Measurements from ENCODE around the gene RSPH10B.
"Not testable (repeated sequence)": the region's sequence is repeated elsewhere in the genome, so short reads cannot be mapped to it uniquely, and the experiment has no call there.

The RSPH10B gene

GRCh38 chr7:5970347-5970911 is at the start of gene RSPH10B:
Gene RSPH10B (minus strand): TSS chr7:5970689. CDS start chr7:5967116, 3,573 bp downstream.
- DNase-seq: not testable (repeated sequence)

- DNase-seq: no peak
Measured at GRCh38 chr7:6016653-6016966, 46.1 kb upstream of the RSPH10B start.

DNA sequence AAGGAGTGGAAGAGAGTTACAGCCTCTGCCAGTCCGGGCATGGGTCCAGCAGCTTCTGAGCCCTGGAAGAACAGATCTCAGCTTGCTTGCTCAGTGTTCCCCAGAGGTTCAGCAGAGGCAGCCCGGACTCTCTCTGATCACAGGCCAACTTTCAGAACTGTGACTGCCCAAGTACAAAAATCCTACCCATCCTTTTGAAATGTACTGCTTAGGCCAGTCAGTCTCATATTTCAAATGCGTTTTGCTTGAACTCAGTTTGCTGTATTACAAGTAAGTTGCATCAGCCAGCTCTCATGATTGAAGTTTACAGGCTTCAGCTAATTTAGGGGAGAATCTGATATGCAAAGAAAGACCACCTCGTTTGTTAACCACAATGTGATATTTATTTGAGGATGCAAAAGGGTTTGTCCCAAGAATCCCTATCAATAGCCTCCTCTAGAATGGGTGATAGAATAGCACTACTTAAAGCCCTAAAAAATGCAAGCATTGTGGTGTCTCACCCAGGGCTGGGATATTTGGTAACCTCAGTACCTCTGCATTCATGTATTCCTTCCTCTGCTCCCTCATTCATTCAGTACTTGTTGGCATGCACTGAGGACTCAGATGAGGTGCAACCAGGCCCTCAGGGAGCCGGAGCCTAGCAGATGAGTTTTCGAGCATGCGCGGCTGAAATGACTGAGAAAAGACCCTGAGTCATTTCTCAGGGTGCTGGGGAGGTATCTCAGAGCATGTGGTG is 45.6 kb upstream of the RSPH10B start:
- DNase-seq: peak; percentile 35

DNA sequence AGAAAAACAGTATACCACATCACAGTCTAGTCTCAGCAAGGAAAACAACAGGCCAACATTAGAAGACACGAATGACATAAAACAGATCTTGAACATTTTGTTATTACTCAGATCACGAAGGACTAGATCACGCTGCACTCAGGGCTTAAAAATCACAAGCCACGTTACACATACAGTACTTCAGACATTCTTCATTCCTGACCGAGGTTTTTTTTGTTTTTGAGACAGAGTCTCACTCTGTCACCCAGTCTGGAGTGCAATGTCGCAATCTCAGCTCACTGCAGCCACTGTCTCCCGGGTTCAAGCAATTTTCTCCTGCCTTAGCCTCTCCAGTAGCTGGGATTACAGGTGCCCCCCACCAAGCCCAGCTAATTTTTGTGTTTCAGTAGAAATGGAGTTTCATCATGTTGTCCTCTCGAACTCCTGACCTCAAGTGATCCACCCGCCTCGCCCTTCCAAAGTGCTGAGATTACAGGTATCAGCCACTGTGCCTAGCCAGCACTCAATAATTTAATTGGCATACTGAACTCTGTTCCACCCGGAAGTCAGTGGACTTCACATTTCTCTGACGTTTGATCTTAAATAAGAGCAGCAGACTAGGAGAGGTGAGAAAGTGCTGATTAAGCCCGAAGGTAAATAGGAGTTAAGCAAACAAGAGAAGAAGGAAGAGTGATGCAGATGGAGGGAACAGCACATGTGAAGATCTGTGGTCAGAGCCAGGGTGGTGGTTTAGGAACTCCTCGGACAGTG is 42.0 kb upstream of the RSPH10B start:
- DNase-seq: no peak

GRCh38 chr7:6011541-6011940 is 41.1 kb upstream of the RSPH10B start:
- DNase-seq: no peak

DNA sequence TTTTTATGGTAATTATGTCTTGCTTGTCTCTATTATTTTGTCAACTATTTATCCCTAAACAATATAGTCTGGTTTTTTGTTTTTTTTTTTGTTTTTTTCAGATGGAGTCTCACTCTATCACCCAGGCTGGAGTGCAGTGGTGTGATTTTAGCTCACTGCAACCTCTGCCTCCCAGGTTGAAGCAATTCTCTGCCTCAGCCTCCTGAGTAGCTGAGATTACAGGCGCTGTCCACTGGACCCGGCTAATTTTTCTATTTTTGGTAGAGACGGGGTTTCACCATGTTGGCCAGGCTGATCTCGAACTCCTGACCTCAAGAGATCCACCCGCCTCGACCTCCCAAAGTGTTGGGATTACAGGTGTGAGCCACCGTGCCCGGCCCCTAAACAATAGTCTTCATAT is 39.9 kb upstream of the RSPH10B start:
- DNase-seq: not testable (repeated sequence)

DNA sequence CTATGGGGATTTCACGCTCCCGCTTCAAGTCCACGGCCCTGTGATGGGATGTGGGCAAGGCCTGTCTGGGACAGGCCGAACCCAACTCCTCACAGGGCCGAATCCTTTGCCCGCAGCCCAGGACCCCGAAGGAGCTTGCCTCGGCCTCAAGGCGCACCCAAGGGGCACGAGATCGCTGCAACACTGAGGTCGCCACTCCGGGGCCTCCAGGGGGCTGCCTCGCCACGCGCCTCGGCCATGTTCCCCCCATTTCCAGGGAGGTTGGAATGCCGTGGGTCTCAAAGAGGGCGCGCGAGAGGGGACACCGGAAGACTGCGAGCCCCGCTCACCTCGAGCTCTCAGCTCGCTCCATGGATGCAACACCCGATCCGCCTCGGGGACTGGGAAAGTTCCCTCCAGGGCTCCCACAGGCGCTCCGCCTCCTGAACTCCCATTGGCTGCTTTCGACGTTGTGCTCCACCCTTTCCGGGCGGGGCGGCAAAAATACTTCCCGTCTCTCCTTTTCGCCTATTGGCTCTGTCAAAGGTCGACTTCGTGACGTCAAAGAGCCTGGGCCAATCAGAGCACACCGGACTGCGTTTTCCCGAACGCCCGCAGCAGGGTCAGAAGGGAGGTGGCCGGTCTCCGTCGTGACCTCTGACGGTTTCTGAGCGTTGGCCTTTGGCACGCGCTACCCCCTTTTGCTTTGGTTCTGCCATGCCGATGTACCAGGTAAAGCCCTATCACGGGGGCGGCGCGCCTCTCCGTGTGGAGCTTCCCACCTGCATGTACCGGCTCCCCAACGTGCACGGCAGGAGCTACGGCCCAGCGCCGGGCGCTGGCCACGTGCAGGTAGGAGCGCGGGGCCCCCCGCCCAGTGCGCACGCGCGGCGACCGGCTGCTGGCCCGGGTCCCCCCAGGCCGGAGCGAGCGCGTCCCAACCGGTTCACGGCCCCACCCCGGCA is 38.5 kb upstream of the RSPH10B start, which contains the start of the genes AIMP2 and PMS2:
Gene AIMP2, plus strand, starts transcription at position 605 of the 944 bp plus-strand sequence. Its CDS starts 92 bp downstream, at position 697.
Gene PMS2, minus strand, starts transcription at position 382 of the 944 bp plus-strand sequence. Its CDS starts 30 bp downstream, at position 352.
- peak; percentile 97 for DNase-seq

DNA sequence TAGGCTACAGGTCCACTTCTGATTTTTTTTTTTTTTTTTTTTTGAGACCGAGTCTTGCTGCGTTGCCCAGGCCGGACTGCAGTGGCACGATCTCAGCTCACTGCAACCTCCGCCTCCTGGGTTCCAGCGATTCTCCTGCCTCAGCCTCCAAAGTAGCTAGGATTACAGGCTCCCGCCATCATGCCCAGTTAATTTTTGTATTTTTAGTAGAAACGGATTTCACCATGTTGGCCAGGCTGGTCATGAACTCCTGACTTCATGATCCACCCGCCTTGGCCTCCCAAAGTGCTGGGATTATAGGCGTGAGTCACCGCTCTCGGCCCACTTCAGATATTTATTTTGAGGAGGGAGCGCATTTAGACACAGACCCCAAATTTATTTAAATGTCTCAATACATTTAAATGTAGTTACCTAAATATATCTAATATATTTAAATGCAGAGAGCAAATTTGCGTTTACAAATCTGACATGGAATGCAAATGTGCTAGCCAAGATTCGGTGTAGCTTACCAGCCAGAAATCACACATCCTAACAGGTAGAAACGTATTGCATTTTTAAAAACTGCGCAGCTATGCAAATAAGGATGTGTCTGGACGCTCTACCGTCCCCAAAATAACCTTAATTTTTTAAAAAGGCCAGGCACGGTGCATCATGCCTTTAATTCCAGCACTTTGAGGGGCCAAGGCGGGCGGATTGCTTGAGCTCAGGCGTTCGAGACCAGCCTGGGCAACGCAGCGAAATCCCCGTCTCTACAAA is 37.5 kb upstream of the RSPH10B start:
- not testable (repeated sequence) for DNase-seq

DNA sequence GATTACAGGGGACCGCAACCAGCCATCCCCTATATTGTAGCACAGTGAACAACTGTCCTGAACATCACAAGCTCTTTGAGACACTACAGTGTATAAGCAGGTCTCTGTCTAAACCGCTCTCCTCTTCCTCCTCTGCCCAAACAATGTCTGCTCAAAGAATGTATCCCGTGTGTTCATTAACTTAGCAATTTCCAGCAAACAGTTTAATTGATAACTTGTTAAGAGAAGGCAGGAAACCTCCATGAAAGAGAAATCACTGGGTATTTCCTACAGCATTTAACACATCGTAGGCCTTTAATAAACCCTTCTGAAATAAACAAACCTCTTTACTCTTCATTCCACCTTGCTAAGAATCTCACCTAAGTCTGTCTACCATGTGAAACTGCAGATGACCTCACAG is 36.9 kb upstream of the RSPH10B start:
- no peak for DNase-seq

DNA sequence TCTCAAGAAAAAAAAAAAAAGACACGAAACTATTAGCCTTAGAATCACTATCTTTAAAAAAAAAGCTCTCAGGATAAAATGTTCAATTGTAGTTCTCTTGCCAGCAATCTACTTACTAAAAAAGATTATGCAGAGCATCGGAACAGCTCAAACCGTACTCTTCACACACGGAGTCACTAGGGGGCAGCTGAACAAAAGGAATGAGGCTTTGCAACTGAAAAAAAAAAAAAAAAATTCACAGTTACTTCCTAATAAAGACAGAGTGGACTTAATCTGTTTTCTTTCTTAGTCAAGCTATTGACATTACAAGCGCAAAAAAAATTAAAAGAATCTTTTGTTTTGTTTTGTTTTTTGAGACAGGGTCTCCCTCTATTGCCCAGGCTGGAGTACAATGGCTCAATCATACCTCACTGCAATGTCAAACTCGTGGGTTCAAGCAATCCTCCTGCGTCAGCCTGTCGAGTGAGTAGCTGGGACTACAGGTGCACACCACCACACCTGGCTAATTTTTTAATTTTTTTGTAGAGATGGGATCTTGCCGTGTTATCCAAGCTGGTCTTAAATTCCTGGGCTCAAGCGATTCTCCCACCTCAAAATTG is 26.8 kb upstream of the RSPH10B start:
- peak; percentile 37 for DNase-seq

GRCh38 chr7:5987061-5987460 is 16.6 kb upstream of the RSPH10B start:
- DNase-seq: not testable (repeated sequence)

GRCh38 chr7:5979680-5980314 is 9.3 kb upstream of the RSPH10B start:
- not testable (repeated sequence) for DNase-seq

GRCh38 chr7:5973580-5973979 is 3.1 kb upstream of the RSPH10B start:
- DNase-seq: not testable (repeated sequence)

GRCh38 chr7:5963810-5964209 is 6.7 kb downstream of the RSPH10B start:
- DNase-seq: not testable (repeated sequence)

GRCh38 chr7:5963205-5963604 is 7.3 kb downstream of the RSPH10B start:
- DNase-seq: not testable (repeated sequence)

- DNase-seq: not testable (repeated sequence)
Measured at GRCh38 chr7:5934945-5935450, 35.5 kb downstream of the RSPH10B start.

GRCh38 chr7:5931905-5932644 is 38.4 kb downstream of the RSPH10B start:
- DNase-seq: not testable (repeated sequence)

GRCh38 chr7:5931250-5931649 is 39.2 kb downstream of the RSPH10B start:
- DNase-seq: not testable (repeated sequence)

DNA sequence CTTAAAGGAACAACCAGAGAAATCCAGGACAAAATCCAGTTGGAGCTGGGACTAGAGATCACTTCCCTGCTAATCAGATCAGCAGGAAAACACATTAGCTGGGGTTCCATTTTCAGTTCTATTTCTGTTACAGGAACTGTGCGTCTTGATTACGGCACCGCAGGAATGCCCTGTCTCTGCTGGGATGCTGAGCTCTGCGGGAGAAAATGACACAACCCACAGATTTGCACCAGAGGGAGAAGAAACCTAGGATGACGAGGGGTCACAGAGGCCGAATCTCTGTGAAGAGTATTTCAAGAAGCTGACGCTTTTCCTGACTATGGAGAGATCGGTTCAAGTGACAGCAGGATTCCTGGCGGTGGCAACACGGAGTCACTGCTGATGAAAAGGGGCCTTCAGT is 40.2 kb downstream of the RSPH10B start:
- DNase-seq: not testable (repeated sequence)

All from NCI-H510A treated with DMSO at 0.1 percent for 48 hours (cell line).